Endothelial cell (in vitro differentiated cells): ENCODE results near the gene USP35. TPM values are rescaled to one million over a fixed set of nuclear protein-coding genes. Genes with fewer than 3 reads are reported as not detected.

Experiments used
- total RNA-seq: library from RNA; stranded (reverse); fragmentation: NEBNext Ultra II Directional; extraction: Animal tissue kit (Norgen Biotek cat#: 25700); gene quantifications from one replicate; pipeline ENCODE4 v1.2.1, GENCODE V29; 2021; ENCODE audit not compliant: unreplicated experiment

USP35 gene
- total RNA-seq, 1 donor from 2014 or later, result 26.0 TPM

Other genes starting within 250 kb of the USP35 start
- gene INTS4, start 194.3 kb upstream of the USP35 start, total RNA-seq, result 40.9 TPM
- 0.97 TPM for gene KCTD14, start 165.6 kb upstream of the USP35 start, total RNA-seq
- not detected for gene THRSP, start 125.1 kb upstream of the USP35 start, total RNA-seq
- 203 TPM for gene NDUFC2, start 109.1 kb upstream of the USP35 start, total RNA-seq
- gene ALG8, start 49.3 kb upstream of the USP35 start, total RNA-seq, result 31.4 TPM
- gene KCTD21, start 293 bp upstream of the USP35 start, total RNA-seq, result 11.4 TPM
- 81.0 TPM for gene GAB2, start 228.9 kb downstream of the USP35 start, total RNA-seq